ENCODE data around the gene TRPV5.

TRPV5 gene

GRCh38 chr7:142942746-142943145 is 9.2 kb upstream of the TRPV5 start:
- no peak for TF ChIP-seq CTCF (conservative IDR thresholded peaks at IDR 0.05; ENCODE audit: low read depth, low read length)
- H3K4me3 ChIP-seq (ENCODE audit: low read depth, low read length), result no peak overlapping the region
- DNase-seq (ENCODE audit: low read depth), result no peak

GRCh38 chr7:142941541-142941940 is 8.0 kb upstream of the TRPV5 start:
- no peak for TF ChIP-seq CTCF (conservative IDR thresholded peaks at IDR 0.05; ENCODE audit: low read depth, low read length)
- H3K4me3 ChIP-seq (ENCODE audit: low read depth, low read length), result no peak overlapping the region
- DNase-seq (ENCODE audit: low read depth), result no peak

GRCh38 chr7:142940966-142941535 is 7.5 kb upstream of the TRPV5 start:
- no peak for TF ChIP-seq CTCF (conservative IDR thresholded peaks at IDR 0.05; ENCODE audit: low read depth, low read length)
- no peak for DNase-seq (ENCODE audit: low read depth)
- H3K4me3 ChIP-seq (ENCODE audit: low read depth, low read length), result no peak overlapping the region

- no peak within 1 kb of the TSS for H3K4me3 ChIP-seq (ENCODE audit: low read depth, low read length)
- DNase-seq (ENCODE audit: low read depth), result no peak
- peak; percentile 25 for TF ChIP-seq CTCF (conservative IDR thresholded peaks at IDR 0.05; ENCODE audit: low read depth, low read length)
Measured at GRCh38 chr7:142939226-142939910, 5.8 kb upstream of the TRPV5 start, which contains the start of gene LLCFC1. TSS of gene LLCFC1 (plus strand) at chr7:142939484. CDS start at chr7:142939622, 138 bp downstream.

GRCh38 chr7:142938611-142939010 is 5.1 kb upstream of the TRPV5 start:
- H3K4me3 ChIP-seq (ENCODE audit: low read depth, low read length), result no peak overlapping the region
- no peak for TF ChIP-seq CTCF (conservative IDR thresholded peaks at IDR 0.05; ENCODE audit: low read depth, low read length)
- DNase-seq (ENCODE audit: low read depth), result no peak

GRCh38 chr7:142935941-142936565 is 2.5 kb upstream of the TRPV5 start:
- no peak overlapping the region for H3K4me3 ChIP-seq (ENCODE audit: low read depth, low read length)
- DNase-seq (ENCODE audit: low read depth), result no peak
- no peak for TF ChIP-seq CTCF (conservative IDR thresholded peaks at IDR 0.05; ENCODE audit: low read depth, low read length)
